NT2/D1 (cell line): ENCODE measurements around the gene SELP.

Experiments used
- SUZ12 ChIP-seq: IDR thresholded peaks from 2 replicates; pipeline ENCODE4 v1.6.1; 2011; ENCODE audit not compliant: insufficient read length, insufficient read depth; ENCODE audit errors: extremely low read depth
- ZNF274 ChIP-seq: IDR thresholded peaks from 2 replicates; pipeline ENCODE4 v1.6.1; 2011; ENCODE audit warnings: mild to moderate bottlenecking, low read depth, low read length

DNA sequence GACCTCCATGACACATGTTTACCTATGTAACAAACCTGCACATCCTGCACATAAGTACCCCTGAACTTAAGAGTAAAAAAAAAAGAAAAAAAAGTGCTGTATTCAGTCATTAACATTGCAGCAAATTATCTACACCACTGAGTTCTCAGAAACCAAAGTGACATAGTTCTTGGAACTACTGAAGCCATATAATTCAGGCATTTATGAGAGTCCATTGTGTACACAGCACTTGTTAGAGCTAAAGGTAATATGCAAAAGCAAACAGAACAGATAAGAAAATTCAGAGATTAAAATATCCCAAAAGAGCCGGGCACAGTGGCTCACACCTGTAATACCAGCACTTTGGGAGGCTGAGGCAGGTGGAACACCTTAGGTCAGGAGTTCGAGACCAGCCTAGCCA, 81.6 kb downstream of the SELP start:
- TF ChIP-seq ZNF274 = no peak
- TF ChIP-seq SUZ12 = no peak
